GM21723 (cell line): ENCODE data around the gene TSPAN15.

ENCODE experiments used
- ATAC-seq: cut with Tn5 transposase; IDR thresholded peaks from one replicate; pipeline ENCODE4 v1.9.1; 2021; ENCODE audit warnings: mild to moderate bottlenecking, moderate library complexity; ENCODE audit not compliant: unreplicated experiment

TSPAN15 gene

DNA sequence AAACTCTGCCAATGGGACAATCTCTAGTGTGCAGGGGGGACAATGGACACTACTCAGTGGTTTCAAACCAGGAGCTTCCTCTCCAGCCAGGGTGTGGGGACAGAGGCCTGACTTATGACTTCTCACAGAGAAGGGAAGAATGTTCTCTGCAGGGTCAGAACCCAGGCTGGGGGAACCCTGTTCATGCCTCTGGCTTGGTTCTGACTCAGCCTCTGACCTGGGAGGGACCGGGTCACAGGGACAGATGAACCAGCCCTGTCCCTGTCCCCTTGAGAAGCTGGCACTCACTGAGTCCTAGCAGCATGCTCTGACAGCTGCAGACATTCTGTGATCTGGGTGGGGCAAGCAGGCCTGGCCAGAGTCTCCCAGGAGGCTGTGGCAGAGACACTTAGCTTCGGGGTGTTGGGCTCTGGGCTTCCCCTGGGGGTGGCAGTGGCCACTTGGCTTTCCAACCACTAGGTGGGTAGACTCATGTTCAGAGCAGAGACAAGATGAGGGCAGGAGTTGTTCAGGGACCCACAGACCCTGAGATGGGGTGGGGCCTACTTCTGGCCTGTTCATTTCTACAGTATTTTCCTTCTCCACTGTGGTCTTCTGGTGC is 13.6 kb downstream of the TSPAN15 start:
- ATAC-seq, result no peak

DNA sequence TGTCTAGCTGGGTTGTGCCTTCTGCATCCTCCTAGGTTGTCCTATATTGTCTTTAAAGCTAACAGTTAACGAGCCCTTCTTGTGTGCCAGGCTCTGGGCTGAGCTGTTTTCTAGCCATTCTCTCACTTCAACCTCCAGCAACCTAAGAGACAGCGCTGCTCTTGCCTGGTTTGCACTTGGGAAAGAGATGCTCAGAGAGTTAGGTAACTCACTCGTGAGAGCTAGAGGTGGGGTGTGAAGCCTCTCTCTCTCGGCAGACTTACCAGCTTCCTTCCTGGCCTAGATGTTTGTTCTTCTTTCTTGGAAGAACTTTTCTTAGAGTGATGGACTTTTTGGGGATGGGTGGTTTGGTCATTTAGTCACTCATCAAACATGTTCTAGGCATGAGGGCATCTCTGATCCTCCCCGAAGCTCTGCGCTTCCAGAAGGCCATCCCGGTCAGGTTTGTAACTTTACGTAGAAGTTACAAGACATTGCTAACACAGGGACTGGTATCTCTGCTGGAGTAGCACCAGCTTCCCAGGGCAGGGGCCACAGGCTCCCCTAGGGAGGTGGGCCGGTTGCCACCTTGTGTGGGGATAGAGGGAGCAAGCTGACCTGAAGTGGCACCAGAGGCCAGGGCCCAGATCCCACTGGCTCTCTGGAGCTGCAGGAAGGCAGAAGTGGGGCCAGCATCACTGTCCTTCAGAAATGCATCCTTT is 14.3 kb downstream of the TSPAN15 start:
- no peak for ATAC-seq

DNA sequence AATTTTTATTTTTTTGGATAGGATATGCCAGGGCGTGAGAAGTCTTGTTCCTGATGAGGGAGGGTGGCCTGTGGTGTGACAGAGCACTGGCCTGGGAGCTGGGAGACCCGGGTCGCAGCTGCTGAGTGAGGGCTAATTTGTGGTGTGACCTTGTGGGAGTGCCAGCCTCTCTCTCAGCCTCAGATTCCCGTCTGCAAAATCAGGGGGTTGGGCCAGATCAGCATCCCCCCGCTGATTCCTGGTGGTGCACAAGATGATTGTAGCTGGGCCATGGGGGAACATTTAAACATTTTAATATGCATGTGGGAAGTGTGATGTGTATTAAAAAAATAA is 14.9 kb downstream of the TSPAN15 start:
- no peak for ATAC-seq

DNA sequence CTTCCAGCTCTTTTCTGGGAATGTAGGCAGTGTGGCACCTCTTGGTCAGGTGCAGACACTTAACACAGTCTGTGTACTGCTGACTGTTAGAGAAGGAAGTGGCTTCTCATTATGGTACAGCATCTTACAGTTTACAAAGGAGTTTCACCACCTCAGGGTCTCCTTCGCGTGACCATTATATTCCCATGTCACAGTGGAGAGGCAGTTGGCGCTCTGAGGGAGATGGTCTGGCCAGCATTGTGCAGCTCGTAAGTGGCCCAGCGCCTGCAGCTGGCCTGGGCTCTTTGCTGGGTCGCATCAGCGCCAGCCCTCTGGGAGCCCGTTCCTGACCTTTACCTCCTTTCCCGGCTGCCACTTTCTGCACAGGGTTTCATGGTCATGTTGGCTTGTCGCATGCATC is 15.4 kb downstream of the TSPAN15 start:
- ATAC-seq, result no peak

DNA sequence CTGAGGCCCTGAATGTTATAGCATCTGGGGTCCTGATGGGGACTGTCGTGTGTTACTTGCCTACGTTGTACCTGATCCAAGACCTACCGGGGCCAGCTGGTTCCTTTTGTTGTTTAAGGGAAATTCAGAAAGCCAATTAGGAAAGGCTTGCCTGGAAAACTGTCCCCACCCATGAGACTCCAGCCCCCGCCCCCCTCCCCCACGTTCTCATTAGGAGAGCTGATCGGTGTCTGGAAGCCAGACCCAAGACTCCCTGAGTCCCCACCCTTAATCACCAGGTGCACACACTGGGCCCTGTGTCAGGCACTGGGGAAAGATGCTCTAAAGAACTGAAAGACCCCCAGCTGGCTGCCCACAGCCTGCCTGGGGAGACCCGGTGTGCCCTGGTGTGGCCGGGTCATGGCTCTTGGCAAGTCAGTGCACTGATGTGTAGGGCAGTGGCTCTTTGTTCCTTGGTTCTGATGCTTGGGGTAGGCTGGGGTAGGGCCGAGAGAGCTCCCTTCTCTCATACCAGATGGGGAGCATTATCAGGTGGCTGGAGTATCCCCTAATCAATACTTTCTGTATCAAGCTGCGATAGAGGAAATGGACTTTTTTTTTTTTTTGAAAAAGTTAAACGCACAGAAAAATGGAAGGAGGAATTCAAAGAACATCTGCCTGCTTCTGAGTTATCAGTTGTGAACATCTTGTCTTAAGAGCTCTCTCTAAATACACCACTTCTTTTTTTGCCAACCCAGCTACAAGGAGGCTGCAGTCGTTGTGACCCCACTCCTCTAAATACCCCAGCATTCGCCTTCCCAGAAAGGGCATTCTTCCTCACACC is 16.9 kb downstream of the TSPAN15 start:
- no peak for ATAC-seq

DNA sequence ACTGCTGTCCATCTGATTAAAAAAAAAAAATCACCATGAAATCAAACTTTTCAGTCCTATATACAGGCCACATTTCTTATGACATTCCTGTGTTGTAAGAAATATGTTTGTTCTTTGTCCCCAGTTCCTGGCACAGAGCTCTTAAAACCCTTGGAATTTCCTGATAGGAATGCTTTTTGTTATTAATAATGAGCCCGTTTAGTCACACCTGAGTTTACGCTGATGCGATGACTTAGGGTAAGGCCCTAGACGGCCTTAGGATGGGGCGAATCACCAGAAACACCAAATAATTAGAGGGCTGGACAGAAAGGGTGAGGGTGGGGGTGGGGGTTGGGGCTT is 17.5 kb downstream of the TSPAN15 start:
- ATAC-seq, result no peak

DNA sequence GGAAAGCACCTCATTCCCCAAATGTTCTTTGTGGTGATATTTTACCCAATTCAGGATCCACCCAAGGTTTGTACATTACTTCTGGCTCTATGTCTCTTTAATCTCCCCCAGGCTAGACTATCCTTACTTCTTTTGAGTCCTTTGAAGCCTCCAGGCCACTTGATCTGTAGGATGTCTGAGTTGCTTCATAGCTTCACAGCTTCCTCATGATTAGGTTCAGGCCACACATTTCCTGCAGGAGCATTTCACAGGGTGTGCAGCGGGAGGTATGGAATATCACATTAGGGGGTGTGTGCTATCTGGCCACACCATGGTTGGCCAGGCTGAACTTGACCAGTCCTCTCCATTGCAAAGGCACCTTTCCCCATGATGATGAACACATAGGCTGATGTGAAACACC is 18.7 kb downstream of the TSPAN15 start:
- no peak for ATAC-seq

DNA sequence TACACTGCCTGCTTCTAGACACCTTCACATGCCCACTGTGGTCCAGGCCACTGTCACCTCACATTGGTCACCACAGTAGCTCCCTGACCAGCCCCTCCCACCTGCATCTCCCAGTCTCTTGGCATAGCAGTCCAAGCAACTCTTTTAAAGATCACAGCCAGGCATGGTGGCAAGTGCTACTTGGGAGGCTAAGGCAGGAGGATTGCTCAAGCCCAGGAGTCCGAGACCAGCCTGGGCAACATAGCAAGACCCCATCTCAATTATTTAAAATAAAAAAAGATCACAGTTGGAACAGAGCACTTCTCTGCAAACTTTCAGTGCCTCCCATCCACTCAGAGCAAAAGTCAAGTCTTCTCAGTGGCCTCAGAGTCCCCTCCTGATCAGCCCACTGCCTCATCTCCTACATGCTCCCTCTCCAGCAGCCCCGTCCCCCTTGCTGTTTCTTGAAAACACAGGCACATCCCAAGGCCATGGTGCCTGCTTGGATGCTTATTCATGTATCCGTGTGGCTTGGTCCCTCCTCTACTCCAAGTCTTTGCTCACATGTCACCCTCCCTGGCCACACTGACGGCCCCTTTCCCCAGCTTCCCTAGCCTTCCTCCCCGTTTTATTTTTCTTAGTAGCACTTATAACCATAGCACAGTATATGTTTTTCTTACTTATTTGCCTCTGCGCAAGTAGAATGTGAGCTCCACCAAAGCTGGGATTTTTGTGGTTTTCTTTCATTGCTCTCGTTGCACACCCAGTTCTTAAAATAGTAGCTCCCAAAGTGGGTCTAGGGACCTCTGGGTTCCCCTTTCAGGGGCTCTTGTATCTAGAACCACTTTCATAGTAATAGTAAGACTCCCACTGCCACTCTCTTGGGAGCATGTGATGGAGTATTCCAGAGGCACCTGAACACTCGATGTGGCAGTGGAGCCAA is 19.5 kb downstream of the TSPAN15 start:
- no peak for ATAC-seq

DNA sequence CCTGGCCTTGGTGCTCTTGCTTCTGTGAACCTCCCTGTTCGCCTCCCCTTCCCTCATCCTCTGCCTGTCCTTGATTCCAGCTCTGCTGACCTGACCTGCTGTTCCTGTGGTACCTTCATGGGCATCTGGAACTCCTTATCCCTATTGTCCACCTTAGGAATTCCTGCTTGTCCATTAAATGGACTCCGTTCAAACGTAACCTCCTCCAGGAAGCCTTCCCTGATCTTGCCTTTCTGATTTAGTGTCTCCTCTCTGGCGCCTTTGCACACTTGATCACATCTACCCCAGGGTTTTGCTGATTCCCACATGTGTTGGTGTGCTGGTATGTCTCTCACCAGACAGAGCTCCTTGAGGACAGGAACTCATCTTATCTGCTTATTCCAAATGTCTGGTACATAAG is 20.9 kb downstream of the TSPAN15 start:
- no peak for ATAC-seq

DNA sequence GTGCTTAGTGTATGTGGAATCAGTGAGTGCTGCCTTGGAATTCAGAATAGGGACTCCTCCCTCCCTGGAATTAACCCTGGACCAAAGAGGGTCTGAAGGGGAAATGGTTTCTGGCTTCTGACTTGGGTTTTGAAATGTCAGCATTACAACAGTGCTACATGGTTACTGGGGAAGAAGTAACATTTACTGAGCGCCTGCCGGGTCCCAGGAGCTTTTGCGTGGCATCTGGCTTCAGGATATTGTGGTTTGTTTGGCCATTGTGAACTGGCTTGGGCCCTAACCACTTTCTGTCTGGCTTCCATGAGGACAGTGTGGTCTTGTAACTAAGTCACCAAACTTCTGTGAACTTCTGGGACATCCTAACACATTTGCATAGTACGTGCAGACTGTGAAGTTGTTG is 21.3 kb downstream of the TSPAN15 start:
- ATAC-seq, result no peak

DNA sequence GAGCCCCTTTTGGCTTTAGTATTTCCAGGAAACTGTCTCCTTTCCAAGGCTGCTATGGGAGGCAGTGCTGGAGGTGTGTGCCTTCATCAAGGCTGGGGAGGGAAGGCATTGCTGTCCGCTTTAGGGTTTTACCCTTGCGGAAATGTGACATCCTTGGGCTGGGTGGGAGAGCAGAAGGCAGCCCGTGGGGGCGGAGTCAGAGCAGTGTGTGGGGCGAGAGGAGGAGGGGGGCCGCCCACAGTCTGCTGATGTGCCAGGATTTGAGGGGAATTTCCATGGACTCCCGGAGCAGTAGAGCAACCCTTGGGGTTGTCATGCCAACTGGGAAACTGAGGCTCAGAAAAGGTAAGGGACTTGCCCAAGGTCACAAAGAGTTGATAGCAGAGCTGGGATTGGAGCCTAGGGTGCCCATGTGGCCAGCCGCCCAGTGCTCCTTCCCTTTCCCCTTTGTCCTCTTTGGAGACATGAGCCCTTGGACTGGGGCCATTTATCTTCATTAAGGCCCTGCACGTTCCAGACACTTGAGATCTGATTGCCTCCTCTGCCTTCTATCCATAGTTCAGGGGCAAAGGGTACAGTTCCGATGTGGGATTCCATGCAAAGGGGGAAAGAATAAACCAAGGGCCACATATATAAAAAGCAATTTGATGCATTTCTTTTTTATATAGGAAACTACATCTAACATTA is 22.2 kb downstream of the TSPAN15 start:
- ATAC-seq, result no peak

DNA sequence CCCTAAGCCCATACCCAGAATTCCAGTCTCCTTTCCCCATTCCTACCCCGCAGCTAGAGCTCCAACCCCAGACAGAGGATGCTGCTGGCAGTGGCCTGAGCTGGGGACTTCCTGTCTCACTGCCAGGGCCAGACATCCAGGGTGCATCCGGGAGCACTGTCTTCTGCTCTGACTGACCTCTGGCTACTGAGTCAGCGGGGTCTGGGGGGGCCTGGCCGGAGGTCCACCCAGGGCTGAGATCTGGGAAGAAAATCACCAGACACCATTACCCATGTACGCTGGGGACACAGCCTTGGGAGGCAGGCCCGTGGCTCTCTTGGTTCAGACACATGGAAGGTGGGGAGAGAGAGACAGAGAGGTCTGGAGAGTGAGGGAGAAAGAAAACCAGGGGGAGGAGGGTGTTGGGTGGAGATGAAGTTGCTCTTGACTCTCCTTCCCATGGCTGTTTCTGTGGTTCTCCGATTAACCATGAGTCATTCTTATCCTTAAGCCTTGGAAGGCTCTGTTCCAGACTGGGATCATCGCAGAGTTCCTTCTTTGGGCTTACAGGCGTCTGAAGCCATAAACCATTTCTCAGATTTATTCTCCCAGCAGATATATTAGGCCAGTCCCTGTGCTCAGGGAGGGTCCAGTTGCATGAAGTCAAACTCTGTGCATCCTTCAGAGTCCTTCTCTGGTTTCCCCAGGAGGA is 23.6 kb downstream of the TSPAN15 start:
- no peak for ATAC-seq

DNA sequence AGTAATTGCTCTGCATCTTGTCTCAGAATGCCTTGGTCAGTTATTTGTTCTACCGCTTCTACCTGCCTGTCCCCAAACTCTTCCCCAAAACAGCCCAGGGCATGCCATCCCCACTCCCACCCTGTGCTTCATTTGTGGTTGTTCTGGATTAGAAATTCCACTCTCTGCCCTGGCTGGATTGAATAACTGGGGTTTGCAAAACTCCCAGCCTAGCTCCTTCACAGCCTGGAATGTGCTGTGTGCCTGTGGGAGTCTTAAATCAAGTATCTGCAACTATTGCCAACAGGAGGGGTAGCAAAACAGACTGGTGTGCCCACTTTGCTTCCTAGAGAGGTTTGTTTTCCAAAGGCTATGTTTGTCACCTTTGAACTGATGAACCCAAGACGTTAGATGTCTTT is 24.2 kb downstream of the TSPAN15 start:
- no peak for ATAC-seq

DNA sequence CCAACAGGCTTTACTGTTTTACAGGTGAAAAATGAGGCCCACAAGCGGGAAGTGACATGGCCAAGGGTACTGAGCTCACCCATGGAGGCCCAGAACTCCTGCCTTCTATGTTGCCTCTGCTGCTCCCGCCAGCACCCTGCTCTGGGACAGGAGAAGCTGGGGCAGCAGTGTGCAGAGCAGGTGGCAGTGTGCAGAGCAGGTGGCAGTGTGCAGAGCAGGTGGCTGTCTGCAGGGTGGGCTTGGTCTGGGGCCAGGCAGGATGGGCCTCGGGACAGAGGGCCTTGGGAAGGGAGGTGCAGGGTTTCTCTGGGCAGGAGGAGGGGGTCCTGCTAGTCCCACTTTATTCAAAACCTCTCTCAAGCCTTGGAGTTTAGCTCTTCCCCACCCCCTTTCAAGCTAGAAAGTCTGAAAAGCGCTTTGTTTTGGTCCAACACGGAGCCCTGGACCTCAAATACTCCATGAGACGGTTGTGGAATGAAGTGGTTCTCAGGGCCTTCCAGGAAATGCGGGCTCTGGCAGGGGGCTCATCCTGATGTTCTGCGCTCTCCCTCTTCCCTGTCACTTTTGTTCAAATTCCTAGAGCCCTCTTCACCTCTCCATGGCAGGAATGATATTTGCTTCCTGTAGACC is 26.8 kb downstream of the TSPAN15 start:
- ATAC-seq, result no peak

DNA sequence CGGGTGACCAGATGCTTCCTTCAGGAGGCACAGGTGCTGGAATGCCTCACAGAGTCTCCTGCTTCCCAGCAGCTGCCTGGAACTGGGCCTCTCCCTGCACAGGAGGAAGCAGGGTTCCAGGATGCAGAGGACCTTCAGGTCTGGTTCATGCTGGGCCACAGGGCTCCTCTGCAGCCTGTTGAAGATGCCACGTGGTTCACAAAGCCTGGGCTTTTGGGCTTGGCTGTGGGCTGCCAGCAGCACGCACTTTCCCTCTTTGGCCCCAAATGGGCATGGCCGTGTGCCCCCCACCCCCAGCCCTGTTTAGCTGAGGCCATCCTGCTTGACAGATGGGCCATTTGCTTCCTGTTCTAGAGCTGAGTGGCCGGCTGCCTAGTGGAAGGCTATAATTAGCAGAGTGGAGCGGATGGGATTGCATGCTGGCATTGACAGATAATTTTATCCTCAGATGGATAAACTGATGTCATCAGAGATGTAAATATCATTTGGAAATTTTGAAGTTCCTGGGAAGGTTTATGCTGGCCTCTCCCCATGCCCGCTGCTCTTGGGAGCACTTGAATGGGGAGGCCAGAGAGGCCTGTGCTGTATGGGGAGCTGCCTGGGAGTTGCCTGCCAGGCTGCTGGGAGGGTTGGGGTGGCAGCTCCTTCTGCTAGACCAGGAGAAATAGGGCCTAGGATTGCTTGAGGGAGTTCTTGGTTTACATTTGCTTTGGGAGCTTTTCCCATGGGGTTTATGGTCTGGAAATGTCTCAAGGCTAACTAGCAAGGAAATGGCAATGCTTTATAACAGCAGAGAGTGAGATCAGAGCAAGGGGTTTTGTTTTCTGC is 28.2 kb downstream of the TSPAN15 start:
- no peak for ATAC-seq

DNA sequence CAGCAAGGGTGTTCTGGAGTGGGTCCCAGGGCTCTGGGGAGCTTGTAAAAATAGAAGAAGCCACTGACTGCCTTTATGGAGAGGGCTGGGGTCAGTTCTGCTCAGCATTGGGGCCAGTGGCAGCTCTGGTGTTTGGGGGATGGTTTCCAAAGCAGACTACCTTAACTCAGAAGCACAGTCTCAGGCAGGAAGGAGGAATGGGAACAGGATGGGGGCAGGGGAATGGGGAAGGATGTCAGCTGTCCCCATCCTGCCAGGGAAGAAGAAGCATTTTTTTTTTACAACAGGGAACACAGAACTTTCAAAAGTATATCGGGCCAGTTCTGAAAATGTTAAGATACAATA is 28.8 kb downstream of the TSPAN15 start:
- ATAC-seq, result no peak

DNA sequence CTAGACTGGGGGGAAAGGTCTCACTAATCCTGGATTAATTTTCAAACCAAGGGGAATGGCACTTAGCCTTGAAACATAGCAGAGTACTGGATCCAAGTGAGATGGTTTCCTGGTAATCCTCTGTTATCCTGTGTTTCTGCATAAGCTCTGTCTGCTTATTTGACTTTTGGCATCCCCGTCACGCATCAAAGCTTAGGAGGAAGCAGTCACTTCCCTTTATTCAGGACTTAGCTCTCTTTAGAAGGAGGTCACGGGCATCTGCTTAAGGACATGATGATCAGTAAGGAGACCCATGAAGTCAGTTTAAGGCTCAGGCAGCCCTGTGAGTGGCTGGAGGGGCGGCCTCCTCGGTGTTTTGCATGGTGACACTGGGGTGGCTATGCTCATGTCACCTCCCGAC is 30.0 kb downstream of the TSPAN15 start:
- no peak for ATAC-seq

DNA sequence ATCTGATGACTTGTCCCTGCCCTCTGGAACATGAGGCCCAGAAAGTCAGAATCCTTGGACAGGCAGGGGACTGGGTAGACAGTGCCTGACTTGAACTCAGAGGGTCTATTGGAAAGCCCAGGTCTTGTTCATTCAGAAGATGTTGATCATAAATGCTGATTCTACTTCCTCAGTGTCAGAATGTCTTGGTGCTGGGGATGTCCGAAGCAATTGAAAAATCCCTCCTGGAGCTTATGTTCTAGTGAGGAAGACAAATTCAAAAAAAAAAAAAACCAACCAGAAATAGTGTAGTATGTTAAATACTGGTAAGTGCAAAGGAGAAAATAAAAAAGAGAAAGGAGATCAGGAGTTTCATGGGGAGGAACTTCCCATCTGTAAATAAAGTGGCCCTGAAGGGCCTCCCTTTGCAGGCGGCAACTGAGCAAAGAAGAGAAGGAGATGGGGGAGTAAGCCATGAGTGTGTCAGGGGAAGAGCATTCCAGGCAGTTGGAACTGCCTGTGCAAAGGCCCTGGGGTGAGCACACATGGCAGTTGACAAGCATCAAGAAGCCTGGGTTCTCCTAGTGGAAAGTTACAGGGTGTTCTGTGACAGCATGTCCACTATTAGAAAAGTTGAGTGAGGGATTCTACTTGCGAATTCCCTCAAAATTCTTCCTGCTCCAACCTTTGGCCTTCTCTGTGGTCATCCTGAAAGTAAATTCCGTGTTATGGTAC is 30.7 kb downstream of the TSPAN15 start:
- no peak for ATAC-seq
